ENCODE measurements around the gene ASPG.

- no peak for TF ChIP-seq CTCF (IDR thresholded peaks at IDR 0.05; ENCODE audit: poor library complexity, severe bottlenecking)
- TF ChIP-seq EP300 (conservative IDR thresholded peaks at IDR 0.05; ENCODE audit: poor library complexity, severe bottlenecking) = no peak
- no peak for TF ChIP-seq MXI1 (conservative IDR thresholded peaks at IDR 0.05; ENCODE audit: poor library complexity, severe bottlenecking)
- TF ChIP-seq TAF1 (IDR thresholded peaks at IDR 0.05; ENCODE audit: low read depth) = no peak
- no peak for TF ChIP-seq POLR2AphosphoS5 (IDR thresholded peaks at IDR 0.05)
- TF ChIP-seq REST (IDR thresholded peaks at IDR 0.05; ENCODE audit: borderline replicate concordance) = no peak
- no peak for TF ChIP-seq EZH2 (IDR thresholded peaks at IDR 0.05; ENCODE audit: borderline replicate concordance, insufficient read depth, low read length, poor library complexity, severe bottlenecking)
Observed at GRCh38 chr14:104131968-104132732, 46.6 kb downstream of the ASPG start.

All from neural cell (in vitro differentiated cells).